GM18520 (cell line): ENCODE results near the gene EAF2.
"Not testable (repeated sequence)": the region's sequence is repeated elsewhere in the genome, so short reads cannot be mapped to it uniquely, and the experiment has no call there.

Experiments
- ATAC-seq: cut with Tn5 transposase; IDR thresholded peaks from one replicate; pipeline ENCODE4 v1.9.1; 2021; ENCODE audit not compliant: unreplicated experiment

Gene EAF2

DNA sequence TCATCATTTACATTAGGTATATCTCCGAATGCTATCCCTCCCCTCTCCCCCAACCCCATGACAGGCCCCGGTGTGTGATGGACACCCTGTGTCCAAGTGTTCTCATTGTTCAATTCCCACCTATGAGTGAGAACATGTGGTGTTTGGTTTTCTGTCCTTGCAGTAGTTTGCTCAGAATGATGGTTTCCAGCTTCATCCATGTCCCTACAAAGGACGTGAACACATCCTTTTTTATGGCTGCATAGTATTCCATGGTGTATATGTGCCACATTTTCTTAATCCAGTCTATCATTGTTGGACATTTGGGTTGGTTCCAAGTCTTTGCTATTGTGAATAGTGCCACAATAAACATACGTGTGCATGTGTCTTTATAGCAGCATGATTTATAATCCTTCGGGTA is 22.8 kb downstream of the EAF2 start:
- not testable (repeated sequence) for ATAC-seq

GRCh38 chr3:121863247-121863646 is 28.2 kb downstream of the EAF2 start:
- ATAC-seq: not testable (repeated sequence)

- ATAC-seq: no peak
Observed at GRCh38 chr3:121863801-121864200, 28.8 kb downstream of the EAF2 start.

GRCh38 chr3:121869736-121870135 is 34.7 kb downstream of the EAF2 start:
- ATAC-seq: no peak

DNA sequence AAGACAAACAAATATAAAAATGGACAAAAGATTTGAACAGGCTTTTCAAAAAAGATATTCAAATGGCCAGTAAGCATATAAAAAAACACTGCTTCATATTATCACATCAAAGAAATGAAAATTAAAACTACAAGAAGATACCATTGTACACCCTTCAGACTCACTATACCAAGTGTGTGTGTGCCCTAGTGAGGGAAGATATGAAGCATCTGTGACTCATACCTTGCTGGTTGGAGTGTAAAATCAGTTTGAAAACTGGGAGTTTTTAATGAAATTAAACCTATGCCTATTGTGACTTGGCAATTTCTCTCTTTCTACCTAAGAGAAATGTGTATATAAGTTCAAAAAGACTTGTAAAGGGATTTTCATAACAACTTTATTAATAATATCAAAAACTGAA is 35.7 kb downstream of the EAF2 start:
- ATAC-seq: no peak

DNA sequence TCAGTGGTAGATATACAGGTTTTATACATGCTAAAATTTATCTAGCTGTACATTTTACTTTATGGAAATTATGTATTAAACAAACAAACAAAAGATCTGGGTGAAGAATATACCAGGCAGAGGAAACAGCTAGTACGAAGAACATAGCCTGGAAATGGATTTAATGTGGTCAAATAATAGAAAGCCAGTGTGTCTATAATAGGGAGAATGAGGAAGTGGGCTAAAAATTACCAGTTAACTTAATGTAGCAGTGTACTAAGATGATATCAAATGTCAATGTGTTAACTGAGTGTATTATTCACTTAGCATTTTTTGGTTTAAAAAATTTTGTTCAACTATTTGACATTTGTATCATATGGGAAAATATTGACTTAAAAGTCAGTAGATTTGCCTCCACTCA is 36.4 kb downstream of the EAF2 start:
- ATAC-seq: no peak

GRCh38 chr3:121878411-121878810 is 43.4 kb downstream of the EAF2 start:
- ATAC-seq: no peak

GRCh38 chr3:121883507-121883906 is 48.5 kb downstream of the EAF2 start:
- no peak for ATAC-seq

DNA sequence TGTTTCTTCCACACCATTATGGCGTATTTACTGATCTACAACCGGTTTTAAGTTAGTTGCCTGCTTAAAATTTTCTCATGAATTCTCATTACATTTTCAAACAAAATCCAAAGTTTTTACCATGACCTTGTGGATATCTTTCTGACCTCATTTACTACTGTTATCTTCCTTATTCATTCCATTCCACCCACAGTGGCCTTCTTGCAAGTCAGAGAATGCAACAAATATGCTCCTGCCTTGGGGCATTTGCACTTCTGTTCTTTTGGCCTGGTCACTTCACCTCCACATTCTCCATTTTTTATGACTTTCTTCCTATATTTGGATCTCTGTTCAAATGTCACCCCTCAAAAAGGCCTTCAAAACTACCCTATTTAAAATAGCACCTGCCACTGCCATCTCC is 50.4 kb downstream of the EAF2 start:
- no peak for ATAC-seq

DNA sequence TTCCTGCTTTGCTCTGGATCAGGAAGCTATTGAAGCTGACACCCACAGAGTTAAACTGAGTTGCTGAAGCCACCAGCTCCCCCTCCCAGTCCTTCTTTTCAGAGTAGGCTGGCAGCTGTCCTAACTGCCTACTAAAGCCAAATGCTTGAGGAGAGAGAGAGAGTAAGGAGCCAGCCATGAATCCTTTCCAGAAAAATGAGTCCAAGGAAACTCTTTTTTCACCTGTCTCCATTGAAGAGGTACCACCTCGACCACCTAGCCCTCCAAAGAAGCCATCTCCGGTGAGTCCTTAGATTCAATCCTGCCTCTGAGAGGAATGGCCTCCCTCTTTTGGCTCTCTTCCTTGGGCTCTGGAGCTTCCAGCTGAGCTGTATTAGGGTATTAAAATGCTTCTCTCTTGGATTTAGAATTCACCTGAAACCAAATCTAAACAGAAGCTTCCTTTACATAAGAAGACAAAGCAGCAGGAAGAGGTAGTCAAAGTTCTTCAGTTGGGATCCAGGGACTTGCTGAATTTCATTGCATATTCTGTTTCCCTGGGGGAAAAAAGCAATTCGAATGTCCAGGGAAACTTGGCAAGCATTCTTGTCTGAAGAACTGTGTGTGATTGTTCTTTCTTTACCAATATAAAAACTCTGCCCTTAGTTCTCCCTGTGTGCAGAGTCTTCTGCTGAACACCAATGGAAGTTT is 59.4 kb downstream of the EAF2 start, which contains the start of gene SLC15A2:
Gene SLC15A2, plus strand, starts transcription at position 101 of the 690 bp plus-strand sequence. Its CDS starts 76 bp downstream, at position 177.
- no peak for ATAC-seq

- ATAC-seq: no peak
Observed at GRCh38 chr3:121895121-121895520, 60.1 kb downstream of the EAF2 start.

GRCh38 chr3:121895736-121896135 is 60.7 kb downstream of the EAF2 start:
- no peak for ATAC-seq

DNA sequence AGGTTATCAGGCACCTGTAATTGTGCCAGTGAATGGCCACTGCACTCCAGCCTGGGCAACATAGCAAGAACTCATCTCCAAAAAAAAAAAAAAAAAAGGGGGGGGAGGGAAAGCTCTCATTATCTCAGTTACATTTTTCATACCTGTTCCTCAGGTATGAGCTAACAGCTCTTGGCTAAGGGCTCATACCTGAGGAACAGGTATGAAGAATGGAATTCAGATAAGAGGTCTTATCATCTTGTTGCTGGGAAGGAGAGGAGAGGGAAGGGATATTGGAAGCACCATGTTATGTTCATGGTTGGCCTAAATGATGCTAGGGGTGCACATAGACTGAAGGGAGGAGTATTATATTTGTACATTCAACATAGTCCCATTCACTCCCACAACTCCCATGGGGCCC is 61.8 kb downstream of the EAF2 start:
- ATAC-seq: no peak

- ATAC-seq: no peak
Observed at GRCh38 chr3:121897296-121897695, 62.3 kb downstream of the EAF2 start.

GRCh38 chr3:121913305-121913990 is 78.4 kb downstream of the EAF2 start:
- no peak for ATAC-seq

- no peak for ATAC-seq
Observed at GRCh38 chr3:121914081-121914998, 79.3 kb downstream of the EAF2 start.

- ATAC-seq: no peak
Observed at GRCh38 chr3:121916189-121916588, 81.2 kb downstream of the EAF2 start.

DNA sequence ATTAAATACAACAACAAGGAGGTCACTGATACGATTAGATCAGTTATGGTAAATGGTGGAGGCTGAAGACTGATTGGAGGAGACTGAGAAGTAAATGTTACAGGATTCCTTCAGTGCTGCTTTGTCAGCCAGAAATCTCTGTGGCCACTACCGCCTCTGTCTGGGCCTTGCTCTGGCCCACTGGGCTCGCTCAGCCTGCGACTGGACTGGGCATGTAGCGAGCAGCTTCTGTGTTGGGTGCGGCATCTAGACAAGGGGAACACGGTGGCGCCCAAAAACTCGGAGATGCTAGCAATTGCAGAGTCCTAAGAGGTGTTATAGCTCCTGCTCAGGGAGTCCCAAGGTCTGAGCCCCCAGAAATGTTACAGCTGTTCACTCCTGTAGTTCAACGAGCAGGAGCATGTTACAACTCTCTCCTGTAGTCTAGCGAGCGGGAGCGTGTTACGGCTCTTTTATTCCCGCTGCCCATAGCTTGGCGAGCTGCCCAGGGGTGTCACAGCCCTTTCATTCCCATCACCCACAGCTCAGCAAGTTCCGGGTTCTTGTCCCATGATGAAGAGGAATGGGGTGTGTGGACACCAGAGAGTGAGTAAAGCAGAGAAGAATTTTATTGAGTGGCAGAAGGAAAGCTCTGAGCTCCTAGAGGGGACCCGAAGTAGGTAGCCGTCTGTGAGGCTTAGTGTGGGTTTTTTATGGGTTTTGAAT is 83.9 kb downstream of the EAF2 start:
- no peak for ATAC-seq

DNA sequence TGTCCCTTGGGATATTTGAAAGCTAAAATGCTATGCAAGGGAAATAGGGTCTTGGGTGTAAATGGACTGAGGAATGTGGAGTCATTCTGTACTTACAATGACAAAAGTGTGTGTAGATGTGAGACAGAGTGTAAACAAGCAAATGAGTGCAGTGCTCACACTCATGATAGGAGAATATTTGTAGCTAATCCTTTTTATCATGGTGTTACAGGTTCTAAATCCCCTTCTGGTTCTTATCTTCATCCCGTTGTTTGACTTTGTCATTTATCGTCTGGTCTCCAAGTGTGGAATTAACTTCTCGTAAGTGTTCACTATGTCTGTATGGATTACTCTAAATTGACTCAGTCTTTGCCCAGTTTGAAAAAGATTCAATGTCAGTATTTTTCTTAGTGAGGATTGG is 89.7 kb downstream of the EAF2 start:
- no peak for ATAC-seq

GRCh38 chr3:121926380-121926779 is 91.4 kb downstream of the EAF2 start:
- no peak for ATAC-seq
